Hematopoietic multipotent progenitor cell treated with erythropoietin and hydrocortisone succinate and interleukin-3 and kit ligand, for 17 days (in vitro differentiated cells): ENCODE results near the gene ZIC2.

Experiments
- DNase-seq: peaks from one replicate; pipeline ENCODE4 v3.0.0-alpha.2; 2015; ENCODE audit warnings: low spot score

ZIC2 gene

GRCh38 chr13:99959540-99960230, 21.9 kb upstream of the ZIC2 start:
- DNase-seq, result no peak

GRCh38 chr13:99960663-99961311, 20.8 kb upstream of the ZIC2 start:
- no peak for DNase-seq

GRCh38 chr13:99961636-99962035, 19.9 kb upstream of the ZIC2 start:
- DNase-seq, result no peak

GRCh38 chr13:99962242-99962641, 19.3 kb upstream of the ZIC2 start:
- no peak for DNase-seq

- no peak for DNase-seq
Measured at GRCh38 chr13:99963816-99964339, 17.7 kb upstream of the ZIC2 start.

GRCh38 chr13:99965329-99966000, 16.1 kb upstream of the ZIC2 start:
- no peak for DNase-seq

- no peak for DNase-seq
Measured at GRCh38 chr13:99966064-99966805, 15.3 kb upstream of the ZIC2 start.

- DNase-seq, result no peak
Measured at GRCh38 chr13:99967498-99967868, 14.1 kb upstream of the ZIC2 start.

- DNase-seq, result no peak
Measured at GRCh38 chr13:99967869-99968520, 13.6 kb upstream of the ZIC2 start.

- DNase-seq, result no peak
Measured at GRCh38 chr13:99968521-99969452, 12.8 kb upstream of the ZIC2 start.

GRCh38 chr13:99969453-99969918, 12.1 kb upstream of the ZIC2 start:
- no peak for DNase-seq

- DNase-seq, result no peak
Measured at GRCh38 chr13:99969919-99970650, 11.5 kb upstream of the ZIC2 start.

GRCh38 chr13:99970651-99971575, 10.7 kb upstream of the ZIC2 start:
- DNase-seq, result no peak

- no peak for DNase-seq
Measured at GRCh38 chr13:99971576-99972189, 9.9 kb upstream of the ZIC2 start, which contains the start of gene ZIC5. Gene ZIC5, minus strand, starts transcription at chr13:99971767. Its CDS starts 164 bp downstream, at chr13:99971603.

- no peak for DNase-seq
Measured at GRCh38 chr13:99972190-99972731, 9.3 kb upstream of the ZIC2 start.

- DNase-seq, result no peak
Measured at GRCh38 chr13:99973163-99973807, 8.3 kb upstream of the ZIC2 start.

- no peak for DNase-seq
Measured at GRCh38 chr13:99973808-99974185, 7.8 kb upstream of the ZIC2 start.
